ENCODE data around the gene RSL24D1.
"Not testable (repeated sequence)": the region's sequence is repeated elsewhere in the genome, so short reads cannot be mapped to it uniquely, and the experiment has no call there.

The RSL24D1 gene

GRCh38 chr15:55168350-55168974 lies 28.3 kb downstream of the RSL24D1 start:
- no peak for TF ChIP-seq TARDBP (IDR thresholded peaks at IDR 0.05)
- no peak for TF ChIP-seq CTBP1 (IDR thresholded peaks at IDR 0.05; ENCODE audit: borderline replicate concordance)
- no peak for TF ChIP-seq FOXM1 (IDR thresholded peaks at IDR 0.05; ENCODE audit: borderline replicate concordance)
- no peak for TF ChIP-seq ARNT (IDR thresholded peaks at IDR 0.05)
- no peak for TF ChIP-seq ZNF384 (IDR thresholded peaks at IDR 0.05)
- no peak for TF ChIP-seq ELF4 (IDR thresholded peaks at IDR 0.05)
- no peak for TF ChIP-seq SUZ12 (IDR thresholded peaks at IDR 0.05)
- TF ChIP-seq FOXA1 (IDR thresholded peaks at IDR 0.05), result no peak
- TF ChIP-seq SP1 (IDR thresholded peaks at IDR 0.05), result no peak
- TF ChIP-seq LEF1 (IDR thresholded peaks at IDR 0.05; ENCODE audit: borderline replicate concordance), result no peak
- TF ChIP-seq NFRKB (IDR thresholded peaks at IDR 0.05), result no peak
- TF ChIP-seq PKNOX1 (IDR thresholded peaks at IDR 0.05), result no peak
- TF ChIP-seq BHLHE40 (IDR thresholded peaks at IDR 0.05; ENCODE audit: borderline replicate concordance), result no peak
- no peak for TF ChIP-seq HDGF (IDR thresholded peaks at IDR 0.05; ENCODE audit: borderline replicate concordance)
- TF ChIP-seq FOXK2 (IDR thresholded peaks at IDR 0.05), result no peak
- no peak for TF ChIP-seq L3MBTL2 (conservative IDR thresholded peaks at IDR 0.05)
- ChIA-PET CTCF (interaction anchor here (0.5 to 1.2 kb wide), 4 partner anchors 15 to 1251 kb away, joined by 3 read pairs; no protein-coding TSS in a partner anchor), POLR2A (no interaction called here)
- peak; percentile 57 for DNase-seq (ENCODE audit: extremely low spot score)

GRCh38 chr15:55164284-55164683 lies 32.5 kb downstream of the RSL24D1 start:
- no peak for TF ChIP-seq HDGF (IDR thresholded peaks at IDR 0.05; ENCODE audit: borderline replicate concordance)
- TF ChIP-seq L3MBTL2 (conservative IDR thresholded peaks at IDR 0.05), result no peak
- no peak for TF ChIP-seq BHLHE40 (IDR thresholded peaks at IDR 0.05; ENCODE audit: borderline replicate concordance)
- no peak for TF ChIP-seq FOXA1 (IDR thresholded peaks at IDR 0.05)
- TF ChIP-seq SP1 (IDR thresholded peaks at IDR 0.05), result no peak
- no peak for TF ChIP-seq ZNF384 (IDR thresholded peaks at IDR 0.05)
- TF ChIP-seq FOXM1 (IDR thresholded peaks at IDR 0.05; ENCODE audit: borderline replicate concordance), result no peak
- no peak for TF ChIP-seq SUZ12 (IDR thresholded peaks at IDR 0.05)
- no peak for TF ChIP-seq PKNOX1 (IDR thresholded peaks at IDR 0.05)
- no peak for TF ChIP-seq ARNT (IDR thresholded peaks at IDR 0.05)
- no peak for TF ChIP-seq FOXK2 (IDR thresholded peaks at IDR 0.05)
- TF ChIP-seq TARDBP (IDR thresholded peaks at IDR 0.05), result no peak
- no peak for TF ChIP-seq ELF4 (IDR thresholded peaks at IDR 0.05)
- TF ChIP-seq LEF1 (IDR thresholded peaks at IDR 0.05; ENCODE audit: borderline replicate concordance), result no peak
- TF ChIP-seq NFRKB (IDR thresholded peaks at IDR 0.05), result no peak
- TF ChIP-seq CTBP1 (IDR thresholded peaks at IDR 0.05; ENCODE audit: borderline replicate concordance), result no peak
- POLR2A ChIA-PET, result no interaction called here

GRCh38 chr15:55151631-55152030 lies 45.1 kb downstream of the RSL24D1 start:
- TF ChIP-seq NFRKB (IDR thresholded peaks at IDR 0.05) (no peak), FOXA1 (IDR thresholded peaks at IDR 0.05) (no peak), FOXK2 (IDR thresholded peaks at IDR 0.05) (no peak), CTBP1 (IDR thresholded peaks at IDR 0.05; ENCODE audit: borderline replicate concordance) (no peak), SUZ12 (IDR thresholded peaks at IDR 0.05) (no peak), TARDBP (IDR thresholded peaks at IDR 0.05) (no peak), PKNOX1 (IDR thresholded peaks at IDR 0.05) (no peak), LEF1 (IDR thresholded peaks at IDR 0.05; ENCODE audit: borderline replicate concordance) (no peak), HDGF (IDR thresholded peaks at IDR 0.05; ENCODE audit: borderline replicate concordance) (no peak), L3MBTL2 (conservative IDR thresholded peaks at IDR 0.05) (no peak), ARNT (IDR thresholded peaks at IDR 0.05) (no peak), BHLHE40 (IDR thresholded peaks at IDR 0.05; ENCODE audit: borderline replicate concordance) (no peak)
- CTCF ChIA-PET, result no interaction called here
- POLR2A ChIA-PET, result no interaction called here
- DNase-seq (ENCODE audit: extremely low spot score), result no peak

More at GRCh38 chr15:55164284-55164683, 32.5 kb downstream of the RSL24D1 start:
- CTCF ChIA-PET, result interaction anchor here (0.5 to 0.7 kb wide), 2 partner anchors 16 to 46 kb away, joined by 3 read pairs; no protein-coding TSS in a partner anchor
- DNase-seq (ENCODE audit: extremely low spot score), result no peak

- CTCF ChIA-PET; POLR2A ChIA-PET; DNase-seq (ENCODE audit: extremely low spot score): not testable (repeated sequence)
Measured at GRCh38 chr15:55143132-55143531, 53.6 kb downstream of the RSL24D1 start.

GRCh38 chr15:55133972-55134371 lies 62.8 kb downstream of the RSL24D1 start:
- DNase-seq (ENCODE audit: extremely low spot score), result no peak
- TF ChIP-seq CTBP1 (IDR thresholded peaks at IDR 0.05; ENCODE audit: borderline replicate concordance) (no peak), FOXK2 (IDR thresholded peaks at IDR 0.05) (no peak), ZNF384 (IDR thresholded peaks at IDR 0.05) (no peak), SP1 (IDR thresholded peaks at IDR 0.05) (no peak), L3MBTL2 (conservative IDR thresholded peaks at IDR 0.05) (no peak), PKNOX1 (IDR thresholded peaks at IDR 0.05) (no peak), SUZ12 (IDR thresholded peaks at IDR 0.05) (no peak)
- ChIA-PET CTCF (no interaction called here), POLR2A (no interaction called here)

- CTCF ChIA-PET, result no interaction called here
- POLR2A ChIA-PET, result no interaction called here
- DNase-seq (ENCODE audit: extremely low spot score), result no peak
- TF ChIP-seq PKNOX1 (IDR thresholded peaks at IDR 0.05) (no peak), FOXM1 (IDR thresholded peaks at IDR 0.05; ENCODE audit: borderline replicate concordance) (no peak), FOXA1 (IDR thresholded peaks at IDR 0.05) (no peak), CTBP1 (IDR thresholded peaks at IDR 0.05; ENCODE audit: borderline replicate concordance) (no peak), BHLHE40 (IDR thresholded peaks at IDR 0.05; ENCODE audit: borderline replicate concordance) (no peak), TARDBP (IDR thresholded peaks at IDR 0.05) (no peak), NFRKB (IDR thresholded peaks at IDR 0.05) (no peak), FOXK2 (IDR thresholded peaks at IDR 0.05) (no peak), ELF4 (IDR thresholded peaks at IDR 0.05) (no peak), HDGF (IDR thresholded peaks at IDR 0.05; ENCODE audit: borderline replicate concordance) (no peak), ARNT (IDR thresholded peaks at IDR 0.05) (no peak), ZNF384 (IDR thresholded peaks at IDR 0.05) (no peak)
Measured at GRCh38 chr15:55132672-55133071, 64.1 kb downstream of the RSL24D1 start.

Data from HEK293T (cell line).